Activated naive CD8-positive, alpha-beta T cell treated with anti-CD3 and anti-CD28 coated beads for 36 hours (primary cell): ENCODE results near the gene POU2F2. TPM values are rescaled to one million over a fixed set of nuclear protein-coding genes. Genes with fewer than 3 reads are reported as not detected.

ENCODE experiments used
- DNase-seq: peaks from one replicate; pipeline ENCODE4 v3.0.0; 2021
- H3K27ac Mint-ChIP-seq: one replicate; pipeline ENCODE4 v1.8.0; 2022; ENCODE audit warnings: mild to moderate bottlenecking, moderate library complexity, mixed read lengths
- H3K27me3 Mint-ChIP-seq: one replicate; pipeline ENCODE4 v1.8.0; 2022; ENCODE audit warnings: mild to moderate bottlenecking, mixed read lengths
- H3K36me3 Mint-ChIP-seq: one replicate; pipeline ENCODE4 v1.8.0; 2021; ENCODE audit warnings: mild to moderate bottlenecking, mixed read lengths
- H3K4me1 Mint-ChIP-seq: one replicate; pipeline ENCODE4 v1.8.0; 2021; ENCODE audit warnings: mixed read lengths
- H3K4me3 Mint-ChIP-seq: one replicate; pipeline ENCODE4 v1.8.0; 2022; ENCODE audit warnings: mild to moderate bottlenecking, moderate library complexity, mixed read lengths
- H3K9me3 Mint-ChIP-seq: one replicate; pipeline ENCODE4 v1.8.0; 2022; ENCODE audit warnings: mixed read lengths
- total RNA-seq, 2 experiments: library from RNA; stranded (reverse); gene quantifications; one replicate each; pipeline ENCODE4 v1.2.3, GENCODE V29; 2021

The POU2F2 gene
- total RNA-seq, 2 experiments from 2014 or later = 50.8 to 52.2 TPM

DNA sequence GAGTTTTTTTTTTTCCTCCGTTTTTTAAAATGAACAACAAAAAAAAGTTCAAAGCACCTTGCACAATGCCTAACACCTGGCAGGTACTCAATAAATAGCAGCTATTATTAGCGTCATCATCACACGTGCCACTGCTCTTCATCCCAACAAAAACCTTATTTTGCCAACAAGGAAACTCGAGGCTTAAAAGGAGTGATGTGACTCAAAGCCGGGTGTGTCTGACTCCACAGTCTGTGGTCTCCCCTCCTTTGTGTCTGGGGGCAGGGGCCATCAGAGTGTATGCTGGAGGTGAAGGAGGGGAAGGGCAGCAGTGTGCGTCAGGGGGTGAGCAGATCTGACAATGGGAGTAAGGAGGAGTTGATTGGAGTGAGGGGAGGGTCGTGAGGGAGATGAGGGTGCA lies 34.1 kb upstream of the POU2F2 start:
- Mint-ChIP-seq H3K4me1 (no peaks in the 10 kb centered on the region), H3K27me3 (no peaks in the 10 kb centered on the region), H3K9me3 (no peaks in the 10 kb centered on the region), H3K27ac (no peak overlapping the region), H3K36me3 (no peaks in the 10 kb centered on the region), H3K4me3 (no peak overlapping the region)
- no peak for DNase-seq

DNA sequence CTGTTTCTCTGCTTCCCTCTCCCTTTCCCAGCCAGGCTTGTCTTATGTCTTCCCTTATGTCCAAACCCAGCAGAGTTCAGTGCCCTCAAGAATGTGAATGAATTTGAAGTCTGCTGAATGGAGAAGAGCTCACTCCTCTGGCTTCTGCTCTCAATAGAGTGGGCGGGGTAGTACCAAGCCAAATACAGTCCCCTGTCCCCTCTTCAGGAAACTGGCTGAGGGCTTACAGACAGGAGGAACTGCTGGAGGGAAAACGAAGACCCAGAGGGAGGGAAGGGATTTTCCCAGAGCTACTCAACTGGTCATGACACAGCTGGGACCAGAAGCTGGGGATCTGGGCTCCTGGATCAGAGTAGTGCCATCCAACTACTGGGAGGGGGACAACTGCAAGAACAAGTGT lies 32.9 kb upstream of the POU2F2 start:
- Mint-ChIP-seq H3K36me3 (no peaks in the 10 kb centered on the region), H3K9me3 (no peaks in the 10 kb centered on the region), H3K4me1 (no peaks in the 10 kb centered on the region), H3K27me3 (no peaks in the 10 kb centered on the region), H3K27ac (no peak overlapping the region), H3K4me3 (no peak overlapping the region)
- no peak for DNase-seq

DNA sequence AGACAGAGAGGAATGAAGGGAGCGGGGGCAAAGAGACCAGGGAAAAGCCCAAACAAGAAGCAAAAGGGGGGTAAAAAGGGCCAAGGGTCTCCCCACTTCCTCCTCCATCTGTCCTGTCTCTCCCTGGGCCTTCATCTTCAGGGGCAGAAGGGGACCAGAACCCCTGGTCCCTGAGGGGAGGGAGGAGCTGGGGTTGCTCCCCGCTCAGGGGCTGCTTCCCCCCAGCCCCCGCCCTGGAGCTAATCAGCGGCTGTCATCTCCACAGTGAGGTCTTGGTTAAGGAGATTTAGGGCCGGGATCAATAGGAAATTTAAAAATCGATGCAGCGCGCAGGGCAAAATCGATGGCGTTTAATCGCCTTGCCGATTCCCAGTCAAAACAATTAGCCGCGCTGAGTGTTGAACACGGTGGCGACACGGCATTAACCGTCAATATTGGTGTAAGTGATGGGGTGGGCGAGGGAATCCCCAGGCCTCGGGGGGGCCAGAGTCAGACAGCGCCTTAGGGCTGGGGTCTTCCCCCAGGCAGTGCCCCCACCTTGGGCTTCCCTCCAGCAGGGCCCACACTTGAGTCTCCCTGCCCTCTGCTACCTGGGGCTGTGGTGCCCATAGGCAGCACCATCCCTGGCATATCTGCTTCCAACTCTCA lies 29.5 kb upstream of the POU2F2 start:
- Mint-ChIP-seq H3K36me3 (no peaks in the 10 kb centered on the region), H3K4me1 (no peaks in the 10 kb centered on the region), H3K27ac (no peak overlapping the region), H3K4me3 (no peak overlapping the region), H3K27me3 (no peaks in the 10 kb centered on the region), H3K9me3 (no peaks in the 10 kb centered on the region)
- DNase-seq = no peak

DNA sequence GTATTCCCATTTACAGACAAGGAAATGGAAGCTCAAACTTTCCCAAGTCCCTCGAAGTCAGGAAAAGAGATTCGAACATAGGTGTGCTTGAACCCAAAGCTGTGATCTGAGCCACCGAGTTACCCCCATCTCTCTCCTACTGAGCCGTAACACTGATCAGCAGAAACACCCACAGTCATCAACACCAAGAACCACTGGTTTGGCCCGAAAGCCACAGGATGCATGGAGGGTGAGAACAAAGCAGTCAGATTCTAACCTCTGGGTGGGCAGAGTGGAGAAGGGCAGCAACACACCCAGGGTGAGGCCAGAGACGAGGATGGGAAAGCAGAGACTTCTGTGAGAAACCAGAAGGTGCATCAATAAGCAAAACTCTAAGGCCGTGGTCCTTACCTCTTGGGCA lies 27.7 kb upstream of the POU2F2 start:
- Mint-ChIP-seq H3K4me3 (no peak overlapping the region), H3K27ac (no peak overlapping the region), H3K36me3 (no peaks in the 10 kb centered on the region), H3K9me3 (no peaks in the 10 kb centered on the region), H3K27me3 (peaks cover 3% of the 10 kb centered on the region), H3K4me1 (peaks cover 4% of the 10 kb centered on the region)
- DNase-seq = no peak

DNA sequence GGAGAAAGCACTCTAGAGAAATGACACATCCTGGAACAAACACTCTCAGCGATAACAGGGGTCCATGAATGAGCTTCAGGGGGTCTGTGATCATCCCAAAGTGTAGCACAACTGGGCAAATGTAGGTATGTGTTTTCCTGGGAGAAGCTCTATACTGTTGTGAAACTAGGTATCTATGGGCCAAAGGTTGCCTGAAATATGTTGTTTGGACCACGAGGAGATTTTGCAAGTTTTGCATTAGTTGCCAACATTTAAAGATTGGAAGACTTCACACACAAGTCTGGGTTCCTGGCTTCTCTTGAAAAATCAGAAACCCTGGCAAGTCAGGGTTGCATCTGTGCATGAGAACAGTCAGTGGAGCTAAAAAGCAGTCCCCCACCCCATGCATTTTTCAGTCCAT lies 26.7 kb upstream of the POU2F2 start:
- no peak overlapping the region for H3K27ac Mint-ChIP-seq
- no peak overlapping the region for H3K4me3 Mint-ChIP-seq
- no peak for DNase-seq
- no peaks in the 10 kb centered on the region for H3K36me3 Mint-ChIP-seq
- H3K27me3 Mint-ChIP-seq = peaks cover 3% of the 10 kb centered on the region
- H3K4me1 Mint-ChIP-seq = peaks cover 13% of the 10 kb centered on the region
- no peaks in the 10 kb centered on the region for H3K9me3 Mint-ChIP-seq

DNA sequence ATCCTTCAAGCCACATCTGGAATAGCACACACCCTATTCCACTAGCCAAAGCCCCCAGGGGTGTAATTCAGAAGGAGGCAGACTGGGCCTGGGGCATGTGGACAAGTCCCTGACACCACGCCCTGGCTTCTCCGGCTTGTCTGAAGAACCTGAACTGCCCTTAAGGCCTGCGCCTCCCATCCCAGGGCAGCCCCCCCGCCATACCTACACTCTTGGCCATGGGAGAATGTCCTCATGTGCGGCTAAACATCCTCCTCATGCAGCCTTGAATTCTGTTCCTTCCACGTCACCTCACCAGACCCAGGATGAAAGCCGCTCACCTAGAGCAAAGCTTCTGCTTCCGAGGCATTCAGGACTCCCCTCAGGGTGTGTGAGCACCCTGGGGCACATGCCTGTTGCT lies 24.3 kb upstream of the POU2F2 start:
- Mint-ChIP-seq H3K4me1 (peaks cover 13% of the 10 kb centered on the region), H3K9me3 (no peaks in the 10 kb centered on the region), H3K27me3 (peaks cover 3% of the 10 kb centered on the region), H3K4me3 (no peak overlapping the region), H3K36me3 (no peaks in the 10 kb centered on the region), H3K27ac (no peak overlapping the region)
- no peak for DNase-seq

DNA sequence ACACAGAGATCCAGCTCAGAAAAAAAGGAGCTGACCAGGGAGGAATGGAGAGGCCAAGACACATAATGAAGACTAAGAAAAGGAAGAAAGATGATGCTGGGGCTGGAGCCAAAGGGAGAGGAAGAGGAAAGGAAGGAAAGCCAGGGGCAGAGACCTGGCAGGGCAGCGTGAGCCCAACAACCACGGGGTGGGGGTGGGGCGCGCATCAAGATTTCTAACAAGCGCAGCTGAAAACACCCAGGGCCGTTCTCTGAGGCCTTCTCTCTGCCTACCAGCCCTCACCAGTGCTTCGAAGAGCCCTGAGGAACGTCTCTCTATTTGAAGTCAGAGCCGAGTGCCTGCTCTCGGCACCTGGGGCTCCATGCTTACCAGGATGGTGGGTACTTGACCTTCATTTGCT lies 23.6 kb upstream of the POU2F2 start:
- Mint-ChIP-seq H3K27ac (no peak overlapping the region), H3K27me3 (peaks cover 3% of the 10 kb centered on the region), H3K4me3 (no peak overlapping the region), H3K36me3 (no peaks in the 10 kb centered on the region), H3K9me3 (no peaks in the 10 kb centered on the region), H3K4me1 (peaks cover 13% of the 10 kb centered on the region)
- no peak for DNase-seq

- H3K9me3 Mint-ChIP-seq = no peaks in the 10 kb centered on the region
- peaks cover 13% of the 10 kb centered on the region for H3K4me1 Mint-ChIP-seq
- H3K27me3 Mint-ChIP-seq = peaks cover 3% of the 10 kb centered on the region
- H3K27ac Mint-ChIP-seq = peak overlapping the region; percentile 22
- H3K36me3 Mint-ChIP-seq = no peaks in the 10 kb centered on the region
- no peak for DNase-seq
- no peak overlapping the region for H3K4me3 Mint-ChIP-seq
Measured at GRCh38 chr19:42154471-42155323, 22.5 kb upstream of the POU2F2 start.

- no peak overlapping the region for H3K27ac Mint-ChIP-seq
- no peaks in the 10 kb centered on the region for H3K36me3 Mint-ChIP-seq
- no peaks in the 10 kb centered on the region for H3K9me3 Mint-ChIP-seq
- DNase-seq = no peak
- H3K4me3 Mint-ChIP-seq = no peak overlapping the region
- H3K4me1 Mint-ChIP-seq = peaks cover 18% of the 10 kb centered on the region
- H3K27me3 Mint-ChIP-seq = peaks cover 3% of the 10 kb centered on the region
Measured at GRCh38 chr19:42153672-42154433, 21.6 kb upstream of the POU2F2 start.

DNA sequence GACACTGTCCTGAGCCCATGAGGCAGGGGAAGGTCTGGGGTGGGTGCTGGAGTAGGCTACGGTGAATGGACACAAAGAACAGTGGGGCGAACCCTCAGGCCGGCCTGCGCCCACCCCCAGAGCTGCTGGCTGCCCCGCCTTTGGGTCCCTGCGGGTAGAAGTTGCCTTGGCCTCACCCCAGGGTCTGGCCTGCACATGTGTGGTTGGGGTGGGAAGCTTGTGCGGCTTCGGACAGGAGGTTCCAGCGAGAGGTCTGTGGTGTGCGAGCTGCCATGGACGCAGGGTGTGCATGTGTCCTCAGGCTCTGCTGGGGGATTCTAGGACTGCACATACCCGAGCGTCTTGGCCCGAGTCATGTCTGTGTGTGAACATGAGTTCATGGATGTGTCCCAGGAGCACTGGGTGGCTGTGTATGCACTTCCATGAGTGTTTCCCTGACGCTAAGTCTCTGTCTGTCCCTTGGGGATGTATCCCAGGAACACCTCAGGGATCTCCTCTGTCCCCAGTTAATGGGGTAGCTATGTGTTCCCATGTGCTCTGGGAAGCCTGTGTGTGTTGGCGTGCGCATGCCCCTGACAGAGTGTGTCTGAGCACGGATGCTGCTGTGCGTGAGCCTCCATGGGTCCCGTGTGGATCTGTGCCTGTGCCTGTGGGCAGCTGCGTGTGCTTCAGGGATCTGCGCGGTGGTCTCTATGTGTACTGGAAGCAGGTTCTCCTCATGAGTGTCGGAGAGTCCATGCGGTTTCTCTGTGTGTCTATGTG lies 20.8 kb upstream of the POU2F2 start:
- H3K4me1 Mint-ChIP-seq = peaks cover 25% of the 10 kb centered on the region
- peaks cover 3% of the 10 kb centered on the region for H3K27me3 Mint-ChIP-seq

GRCh38 chr19:42151782-42152684 lies 19.8 kb upstream of the POU2F2 start:
- Mint-ChIP-seq H3K27ac (no peak overlapping the region), H3K4me3 (no peak overlapping the region), H3K36me3 (no peaks in the 10 kb centered on the region), H3K4me1 (peaks cover 29% of the 10 kb centered on the region), H3K9me3 (no peaks in the 10 kb centered on the region), H3K27me3 (peaks cover 3% of the 10 kb centered on the region)
- DNase-seq = no peak

More for the DNA sequence above, 20.8 kb upstream of the POU2F2 start:
- H3K9me3 Mint-ChIP-seq = no peaks in the 10 kb centered on the region
- no peak for DNase-seq
- no peaks in the 10 kb centered on the region for H3K36me3 Mint-ChIP-seq
- no peak overlapping the region for H3K4me3 Mint-ChIP-seq
- H3K27ac Mint-ChIP-seq = no peak overlapping the region

DNA sequence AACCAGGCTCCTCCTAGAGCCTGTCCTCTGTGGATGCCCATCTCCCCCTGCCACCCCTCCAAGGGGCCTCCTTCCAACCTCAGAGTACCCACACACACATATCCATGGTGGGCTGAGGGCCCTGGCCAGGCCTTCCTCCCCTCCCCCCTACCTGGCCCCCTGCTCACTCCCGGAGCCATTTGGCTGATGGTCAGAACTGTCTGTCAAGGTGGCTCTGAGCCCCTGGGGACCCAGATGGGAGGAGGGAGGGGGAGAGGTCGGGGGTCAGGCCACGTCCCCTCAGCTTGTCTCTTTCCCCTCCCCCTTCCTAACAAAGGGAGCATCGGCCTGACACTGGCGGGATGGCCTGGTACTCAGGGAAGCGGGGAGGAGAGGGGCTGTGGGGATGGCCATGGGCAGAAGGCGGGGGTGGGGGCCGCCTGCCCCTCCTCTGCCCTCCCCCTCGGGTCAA lies 18.7 kb upstream of the POU2F2 start:
- H3K27ac Mint-ChIP-seq = no peak overlapping the region

DNA sequence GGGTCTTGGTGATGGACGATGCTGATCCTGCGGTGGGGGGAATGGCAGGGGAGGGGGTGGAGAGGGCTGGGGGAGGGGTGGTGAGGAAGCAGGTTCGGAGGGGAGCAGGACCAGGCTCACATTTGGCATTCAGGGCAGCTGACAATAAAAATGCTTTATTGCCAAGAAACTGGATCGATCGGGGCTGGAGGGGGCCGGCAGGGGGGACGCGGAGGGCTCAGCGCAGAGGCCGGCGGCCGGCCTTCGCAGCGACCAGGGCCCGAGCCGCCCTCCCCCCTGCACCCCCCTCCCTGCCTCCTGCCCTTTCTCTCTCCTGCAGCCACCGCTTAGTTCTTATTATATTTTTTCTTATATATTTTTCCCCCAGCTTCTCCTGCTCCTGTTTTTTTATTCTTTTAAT lies 18.1 kb upstream of the POU2F2 start:
- Mint-ChIP-seq H3K36me3 (no peaks in the 10 kb centered on the region), H3K9me3 (no peaks in the 10 kb centered on the region)

More for the DNA sequence above, 18.7 kb upstream of the POU2F2 start:
- Mint-ChIP-seq H3K9me3 (no peaks in the 10 kb centered on the region), H3K27me3 (peaks cover 3% of the 10 kb centered on the region), H3K4me1 (peaks cover 29% of the 10 kb centered on the region), H3K36me3 (no peaks in the 10 kb centered on the region), H3K4me3 (no peak overlapping the region)
- no peak for DNase-seq

More for the DNA sequence above, 18.1 kb upstream of the POU2F2 start:
- DNase-seq = no peak
- H3K27me3 Mint-ChIP-seq = peaks cover 3% of the 10 kb centered on the region
- no peak overlapping the region for H3K27ac Mint-ChIP-seq
- H3K4me3 Mint-ChIP-seq = no peak overlapping the region
- peaks cover 29% of the 10 kb centered on the region for H3K4me1 Mint-ChIP-seq
